Measurements from ENCODE around the gene SGCA. TPM values are rescaled to one million over a fixed set of nuclear protein-coding genes. Genes with fewer than 3 reads are reported as not detected.

The SGCA gene
- total and polyA plus RNA-seq, 8 donors: 3.2 to 18.5 (median 5.6) TPM

DNA sequence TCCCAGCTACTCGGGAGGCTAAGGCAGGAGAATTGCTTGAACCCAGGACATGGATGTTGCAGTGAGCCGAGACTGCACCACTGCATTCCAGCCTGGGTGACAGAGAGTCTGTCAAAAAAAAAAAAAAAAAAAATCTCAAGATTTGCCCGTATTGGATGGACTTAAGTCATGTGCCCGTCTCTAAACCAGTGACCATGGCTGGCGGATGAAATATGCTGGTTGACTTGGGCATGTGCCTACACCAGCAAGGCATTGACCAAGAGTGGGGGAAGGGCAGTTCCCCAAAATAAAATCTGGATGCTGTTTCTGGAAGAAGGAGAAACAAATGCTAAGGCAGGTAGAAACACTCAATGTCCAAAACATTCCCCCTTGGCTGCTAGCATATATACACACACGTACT is 57.1 kb downstream of the SGCA start:
- intact Hi-C loops (cut with DNase I): no loop called here
- TF ChIP-seq, protein P1, sequence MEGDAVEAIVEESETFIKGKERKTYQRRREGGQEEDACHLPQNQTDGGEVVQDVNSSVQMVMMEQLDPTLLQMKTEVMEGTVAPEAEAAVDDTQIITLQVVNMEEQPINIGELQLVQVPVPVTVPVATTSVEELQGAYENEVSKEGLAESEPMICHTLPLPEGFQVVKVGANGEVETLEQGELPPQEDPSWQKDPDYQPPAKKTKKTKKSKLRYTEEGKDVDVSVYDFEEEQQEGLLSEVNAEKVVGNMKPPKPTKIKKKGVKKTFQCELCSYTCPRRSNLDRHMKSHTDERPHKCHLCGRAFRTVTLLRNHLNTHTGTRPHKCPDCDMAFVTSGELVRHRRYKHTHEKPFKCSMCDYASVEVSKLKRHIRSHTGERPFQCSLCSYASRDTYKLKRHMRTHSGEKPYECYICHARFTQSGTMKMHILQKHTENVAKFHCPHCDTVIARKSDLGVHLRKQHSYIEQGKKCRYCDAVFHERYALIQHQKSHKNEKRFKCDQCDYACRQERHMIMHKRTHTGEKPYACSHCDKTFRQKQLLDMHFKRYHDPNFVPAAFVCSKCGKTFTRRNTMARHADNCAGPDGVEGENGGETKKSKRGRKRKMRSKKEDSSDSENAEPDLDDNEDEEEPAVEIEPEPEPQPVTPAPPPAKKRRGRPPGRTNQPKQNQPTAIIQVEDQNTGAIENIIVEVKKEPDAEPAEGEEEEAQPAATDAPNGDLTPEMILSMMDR (IDR thresholded peaks at IDR 0.05): no peak
- Histone ChIP-seq H3K27ac (peak overlapping the region; percentile 77 to 84), H3K4me3 (no peak overlapping the region), H3K9me3 (peaks cover 0 to 24% of the 10 kb centered on the region in 2 donors), H3K36me3 (no peaks in the 10 kb centered on the region), H3K27me3 (no peaks in the 10 kb centered on the region), H3K4me1 (peaks cover 30 to 42% of the 10 kb centered on the region in 2 donors)
- no peak for ATAC-seq
- DNase-seq: no peak

Other genes with a start within 250 kb of the SGCA start
- 1 to 10 TPM in 1 of 2 donors, under 1 TPM in 1; 0.76 to 1.3 TPM for gene DLX4, start 196.8 kb upstream of the SGCA start, total RNA-seq
- 1 to 10 TPM; 1.2 to 2.6 (median 1.5) TPM for gene DLX4, start 196.8 kb upstream of the SGCA start, polyA plus RNA-seq (ENCODE audit: insufficient read length in 6 of 6)
- under 1 TPM; 0.52 to 0.67 TPM for gene DLX3, start 170.8 kb upstream of the SGCA start, total RNA-seq
- gene DLX3, start 170.8 kb upstream of the SGCA start, polyA plus RNA-seq (ENCODE audit: insufficient read length in 6 of 6): 1 to 10 TPM; 1.1 to 2.2 (median 1.4) TPM
- gene ITGA3, start 109.9 kb upstream of the SGCA start, total RNA-seq: 100 to 1,000 TPM; 182 to 311 TPM
- 10 to 100 TPM; 43.0 to 66.7 (median 50.9) TPM for gene ITGA3, start 109.9 kb upstream of the SGCA start, polyA plus RNA-seq (ENCODE audit: insufficient read length in 6 of 6)
- 10 to 100 TPM; 20.7 to 32.0 TPM for gene PDK2, start 70.7 kb upstream of the SGCA start, total RNA-seq
- gene PDK2, start 70.7 kb upstream of the SGCA start, polyA plus RNA-seq (ENCODE audit: insufficient read length in 6 of 6): 10 to 100 TPM; 61.0 to 83.8 (median 69.4) TPM
- 10 to 100 TPM in 1 of 2 donors, 1 to 10 TPM in 1; 8.4 to 10.2 TPM for gene SAMD14, start 35.8 kb upstream of the SGCA start, total RNA-seq
- 10 to 100 TPM; 14.9 to 21.6 (median 16.6) TPM for gene SAMD14, start 35.8 kb upstream of the SGCA start, polyA plus RNA-seq (ENCODE audit: insufficient read length in 6 of 6)
- 10 to 100 TPM; 67.4 to 86.6 TPM for gene PPP1R9B, start 15.3 kb upstream of the SGCA start, total RNA-seq
- 10 to 100 TPM; 53.4 to 68.9 (median 61.5) TPM for gene PPP1R9B, start 15.3 kb upstream of the SGCA start, polyA plus RNA-seq (ENCODE audit: insufficient read length in 6 of 6)
- gene COL1A1, start 35.6 kb downstream of the SGCA start, total RNA-seq: 1,000 to 10,000 TPM in 1 of 2 donors, 100 to 1,000 TPM in 1; 867 to 4,830 TPM
- 100 to 1,000 TPM; 421 to 948 (median 622) TPM for gene COL1A1, start 35.6 kb downstream of the SGCA start, polyA plus RNA-seq (ENCODE audit: insufficient read length in 6 of 6)
- gene TMEM92, start 108.5 kb downstream of the SGCA start, total RNA-seq: 10 to 100 TPM in 1 of 2 donors, 1 to 10 TPM in 1; 4.4 to 10.7 TPM
- 1 to 10 TPM; 4.4 to 6.8 (median 6.4) TPM for gene TMEM92, start 108.5 kb downstream of the SGCA start, polyA plus RNA-seq (ENCODE audit: insufficient read length in 6 of 6)
- gene XYLT2, start 180.1 kb downstream of the SGCA start, total RNA-seq: 10 to 100 TPM; 19.6 to 24.3 TPM
- gene XYLT2, start 180.1 kb downstream of the SGCA start, polyA plus RNA-seq (ENCODE audit: insufficient read length in 6 of 6): 10 to 100 TPM; 18.6 to 25.0 (median 21.4) TPM
- 10 to 100 TPM; 52.5 to 53.8 TPM for gene MRPL27, start 207.2 kb downstream of the SGCA start, total RNA-seq
- gene MRPL27, start 207.2 kb downstream of the SGCA start, polyA plus RNA-seq (ENCODE audit: insufficient read length in 6 of 6): 10 to 100 TPM; 53.9 to 60.1 (median 56.4) TPM
- 1 to 10 TPM; 2.6 to 3.8 TPM for gene EME1, start 207.2 kb downstream of the SGCA start, total RNA-seq
- gene EME1, start 207.2 kb downstream of the SGCA start, polyA plus RNA-seq (ENCODE audit: insufficient read length in 6 of 6): 10 to 100 TPM in 4 of 6 donors, 1 to 10 TPM in 2; 7.9 to 12.7 (median 11.4) TPM
- gene LRRC59, start 231.5 kb downstream of the SGCA start, total RNA-seq: 100 to 1,000 TPM; 102 to 151 TPM
- gene LRRC59, start 231.5 kb downstream of the SGCA start, polyA plus RNA-seq (ENCODE audit: insufficient read length in 6 of 6): 10 to 100 TPM; 43.6 to 65.5 (median 49.2) TPM

Measured in left lung (tissue), 10 donors.